NCI-H69 (cell line): Measurements from ENCODE around the gene ZNF205.
"Not testable (repeated sequence)": the region's sequence is repeated elsewhere in the genome, so short reads cannot be mapped to it uniquely, and the experiment has no call there.

Experiments used
- DNase-seq: peaks from one replicate; lab custom pipeline; 2025; lab: John Stamatoyannopoulos, UW

The ZNF205 gene

DNA sequence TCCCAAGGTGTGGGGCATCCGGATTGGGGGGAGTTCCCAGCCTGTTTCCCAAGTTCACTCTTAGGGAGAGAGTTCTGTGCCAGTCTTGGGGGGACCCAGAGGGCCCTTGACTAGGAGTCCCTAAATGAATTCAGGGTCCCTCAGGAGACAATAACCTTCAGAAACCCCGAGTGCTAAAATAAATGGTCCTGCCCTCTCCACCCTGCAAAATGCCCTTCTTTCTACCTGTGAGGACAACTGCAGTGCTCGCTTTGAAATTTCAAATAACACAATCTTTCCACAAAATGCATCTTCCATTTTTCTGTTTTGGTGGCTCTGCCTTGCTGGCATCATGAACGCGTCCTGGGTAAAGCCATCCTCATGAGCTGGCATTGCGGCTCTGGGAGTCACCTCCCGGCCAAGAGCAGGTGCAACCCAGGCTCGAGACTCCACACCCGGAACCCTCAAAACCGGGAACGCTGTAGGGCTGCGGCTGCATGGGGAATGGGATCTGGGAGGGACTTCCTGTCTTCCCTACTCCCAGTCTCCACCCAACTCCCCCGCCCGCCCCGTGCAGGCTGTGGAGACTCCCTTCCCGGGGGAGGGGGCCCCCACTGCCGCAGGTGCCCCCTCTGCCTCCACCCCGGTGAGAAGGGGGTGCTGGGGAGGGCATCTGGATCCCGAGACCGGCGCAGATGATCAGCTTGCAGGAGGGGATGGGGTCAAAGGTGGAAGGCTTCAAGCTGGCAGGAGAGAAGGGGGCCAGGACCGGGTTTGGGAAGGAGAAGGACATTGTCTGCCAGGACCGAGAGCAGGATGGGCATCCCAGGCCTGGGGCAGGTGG is at the start of gene ZNF205:
Gene ZNF205, plus strand, starts transcription at position 529 of the 823 bp plus-strand sequence. CDS start 845 bp downstream, outside the sequence.
- peak; percentile 94 for DNase-seq

DNA sequence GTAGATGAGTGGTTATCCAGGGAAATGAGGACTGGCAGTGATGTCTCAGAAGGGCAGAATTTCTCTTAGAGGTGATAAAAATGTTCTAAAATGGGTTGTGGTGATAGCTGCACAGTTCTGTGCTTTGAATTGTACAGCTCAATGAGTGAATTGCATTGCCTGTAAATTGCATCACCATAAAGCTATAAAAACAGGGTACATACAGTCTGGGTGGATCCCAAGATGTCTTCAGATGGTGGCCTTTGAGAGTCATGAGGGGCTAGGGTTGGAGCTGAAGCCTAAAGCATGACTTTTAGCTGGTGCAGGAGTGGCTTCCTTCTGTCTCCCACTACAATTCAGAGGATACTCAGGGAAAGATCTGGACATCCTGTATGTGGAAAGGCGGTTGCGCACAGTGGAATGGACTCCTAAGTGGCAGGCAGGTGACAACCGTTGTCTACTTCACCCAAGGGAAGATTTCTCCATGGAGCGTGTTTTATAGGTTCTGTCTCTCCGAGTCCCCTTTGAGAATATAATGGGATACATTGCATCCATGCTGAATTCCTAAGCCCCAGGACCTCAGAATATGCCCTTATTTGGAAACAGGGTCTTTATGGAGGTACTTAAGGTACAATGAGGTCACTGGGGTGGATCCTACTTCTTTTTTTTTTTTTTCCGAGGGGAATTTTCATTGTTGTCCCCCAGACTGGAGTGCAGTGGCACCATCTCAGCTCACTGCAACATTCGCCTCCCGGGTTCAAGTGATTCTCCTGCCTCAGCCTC is 48.6 kb upstream of the ZNF205 start:
- no peak for DNase-seq

DNA sequence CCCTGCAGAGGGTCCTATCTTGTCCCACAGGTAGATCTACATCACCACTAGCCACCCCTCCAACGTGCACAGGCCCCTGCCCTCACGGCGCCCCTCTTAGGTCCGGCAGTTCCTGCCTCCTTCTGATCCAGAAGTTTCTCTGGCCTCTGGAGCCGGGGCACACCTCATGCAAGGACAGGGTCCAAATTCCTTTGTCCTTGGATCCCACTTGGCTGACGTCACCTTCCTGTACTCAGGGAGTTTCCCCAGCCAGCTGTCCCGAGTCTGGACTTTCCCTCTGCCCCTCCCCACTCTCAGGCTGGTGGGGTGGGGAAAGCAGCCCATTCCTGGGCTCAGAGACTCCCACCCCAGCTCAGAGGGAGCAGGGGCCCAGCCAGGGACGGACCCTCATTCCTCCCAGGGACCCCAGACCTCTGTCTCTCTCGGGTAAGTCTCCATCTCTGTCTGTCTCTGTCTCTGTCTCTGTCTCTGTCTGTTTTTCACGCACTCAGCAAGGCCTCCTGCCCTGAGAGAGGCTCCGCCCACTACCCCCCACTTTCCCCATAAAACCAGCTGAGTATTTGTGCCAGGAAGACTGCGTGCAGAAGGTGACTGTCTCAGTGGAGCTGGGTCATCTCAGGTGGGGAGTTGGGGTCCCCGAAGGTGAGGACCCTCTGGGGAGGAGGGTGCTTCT is 47.2 kb upstream of the ZNF205 start, which contains the start of gene IL32:
Gene IL32, plus strand, starts transcription at position 572 of the 673 bp plus-strand sequence. CDS start 172 bp downstream, outside the sequence.
- DNase-seq, result peak; percentile 35

DNA sequence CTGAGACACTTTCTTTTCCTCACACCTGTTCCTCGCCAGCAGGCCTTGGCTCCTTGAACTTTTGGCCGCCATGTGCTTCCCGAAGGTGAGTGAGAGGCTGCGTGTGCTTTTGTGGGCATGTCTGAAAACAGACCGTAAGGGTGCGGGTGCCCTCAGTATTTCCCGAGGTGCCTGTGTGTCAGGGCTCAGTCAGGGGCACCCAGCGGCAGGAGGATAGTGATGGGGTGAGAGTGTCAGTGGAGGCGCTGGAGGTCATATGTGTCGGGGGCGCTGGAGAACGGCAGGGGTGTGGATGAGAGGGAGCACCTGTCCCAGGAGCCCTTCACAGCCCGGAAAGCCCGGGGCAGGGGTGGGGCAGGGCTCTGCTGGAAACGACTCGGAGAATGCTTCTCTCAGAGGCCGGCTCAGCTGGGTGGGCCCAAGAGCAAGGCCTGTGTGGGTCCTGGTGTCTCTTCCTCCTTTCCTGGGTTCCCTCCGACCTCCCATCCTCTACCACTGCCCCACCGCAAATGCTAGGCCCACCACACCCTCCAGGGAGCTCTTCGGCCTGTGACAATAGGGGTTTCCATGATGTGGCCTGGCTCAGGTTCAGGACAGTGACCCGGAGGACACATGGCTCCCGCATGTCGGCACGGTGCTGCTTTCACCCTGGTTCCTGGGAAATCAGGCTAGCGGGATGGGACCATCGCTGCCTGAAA is 46.5 kb upstream of the ZNF205 start:
- no peak for DNase-seq

DNA sequence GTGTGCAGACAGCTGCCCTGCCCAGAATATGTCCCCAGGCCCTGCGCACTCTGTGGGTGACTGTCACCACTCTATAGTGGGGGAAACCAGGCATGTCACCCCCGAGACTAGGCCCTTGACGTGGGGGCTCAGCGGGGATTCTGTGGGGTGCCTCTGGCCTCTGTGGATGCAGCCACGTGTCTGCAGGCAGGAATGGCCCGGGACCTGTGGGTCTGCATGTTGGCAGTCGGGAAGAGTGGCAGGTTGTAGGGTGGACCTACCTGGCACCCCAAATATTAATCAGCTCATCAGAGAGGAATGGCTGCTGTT is 46.0 kb upstream of the ZNF205 start:
- DNase-seq, result no peak

- DNase-seq, result no peak
These were observed 43.9 kb upstream of the ZNF205 start for GRCh38 chr16:3068487-3068886.

- DNase-seq, result not testable (repeated sequence)
These were observed 43.2 kb upstream of the ZNF205 start for GRCh38 chr16:3069146-3069545.

- DNase-seq, result no peak
These were observed 41.7 kb upstream of the ZNF205 start for GRCh38 chr16:3070608-3071111.

DNA sequence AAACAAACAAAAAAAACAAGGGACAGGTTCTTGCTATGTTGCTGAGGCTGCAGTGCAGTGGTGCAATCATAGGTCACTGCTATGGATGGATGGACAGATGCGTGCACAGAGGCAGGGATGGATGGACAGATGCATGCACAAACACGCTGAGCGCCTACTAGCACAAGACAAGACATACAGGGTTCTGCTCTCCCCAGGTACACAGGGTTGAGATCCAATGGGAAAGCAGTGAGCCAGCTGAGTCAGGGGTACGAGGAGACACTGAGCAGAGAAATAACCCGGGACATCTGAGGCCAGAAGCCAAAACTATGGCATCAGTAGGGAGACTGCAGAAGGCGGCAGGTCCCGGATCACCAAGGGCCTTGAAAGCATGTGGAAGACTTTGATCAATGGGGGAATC is 40.7 kb upstream of the ZNF205 start:
- no peak for DNase-seq

GRCh38 chr16:3072148-3072547 is 40.2 kb upstream of the ZNF205 start:
- not testable (repeated sequence) for DNase-seq

GRCh38 chr16:3072576-3073263 is 39.7 kb upstream of the ZNF205 start:
- not testable (repeated sequence) for DNase-seq

- DNase-seq, result no peak
These were observed 38.9 kb upstream of the ZNF205 start for GRCh38 chr16:3073448-3073847.

DNA sequence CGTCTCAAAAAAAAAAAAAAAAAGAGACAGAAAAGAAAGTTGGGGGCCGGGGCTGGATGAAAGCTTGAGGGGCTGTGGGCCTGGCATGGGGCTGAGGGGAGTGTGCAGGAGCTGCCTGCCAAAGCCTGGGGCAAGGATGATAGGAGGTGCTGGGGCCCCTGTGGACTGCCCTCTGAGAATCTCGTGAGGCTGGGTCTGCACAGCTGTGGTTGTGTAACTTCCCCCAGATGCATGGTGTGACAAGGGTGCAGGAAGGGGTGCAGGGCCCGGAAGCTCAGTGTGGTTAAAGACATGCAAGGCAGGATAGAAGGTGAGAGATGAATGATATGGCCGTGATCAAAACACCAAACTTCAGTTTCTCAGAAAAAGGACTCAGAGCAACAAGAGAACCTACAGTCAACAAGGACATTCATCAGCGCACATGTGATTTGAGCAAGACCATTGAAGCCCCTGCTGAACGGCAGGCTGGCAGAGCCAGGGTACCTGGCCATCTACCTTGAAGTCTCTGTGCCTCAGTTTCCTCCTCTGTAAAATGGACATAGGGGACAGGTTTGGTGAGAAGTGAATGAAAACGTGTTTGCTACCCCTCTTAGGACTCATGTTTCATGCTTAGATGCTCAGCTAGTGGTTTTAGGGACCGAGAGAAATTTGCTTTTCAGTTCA is 37.4 kb upstream of the ZNF205 start:
- DNase-seq, result no peak

DNA sequence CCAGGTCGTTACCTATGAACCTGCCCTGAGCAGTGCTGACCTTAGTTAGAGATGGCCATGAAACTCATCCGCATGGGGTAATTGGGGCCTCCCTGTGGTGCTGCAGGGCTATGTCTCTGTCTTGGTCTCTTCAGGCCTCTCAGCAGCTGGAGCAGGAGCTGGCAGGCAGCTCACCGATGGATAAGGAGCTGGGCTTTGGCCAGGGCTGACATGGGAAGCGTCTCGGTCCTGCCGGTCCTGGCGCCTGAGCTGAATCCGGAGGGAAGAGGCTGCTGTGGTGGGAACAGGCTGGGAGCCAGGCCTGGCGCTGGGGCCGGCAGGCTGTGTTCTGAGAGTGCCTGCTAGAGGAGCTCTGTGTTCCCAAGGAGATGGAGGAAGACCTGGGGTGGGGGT is 36.9 kb upstream of the ZNF205 start:
- DNase-seq, result no peak

GRCh38 chr16:3075946-3076345 is 36.4 kb upstream of the ZNF205 start:
- DNase-seq, result not testable (repeated sequence)

DNA sequence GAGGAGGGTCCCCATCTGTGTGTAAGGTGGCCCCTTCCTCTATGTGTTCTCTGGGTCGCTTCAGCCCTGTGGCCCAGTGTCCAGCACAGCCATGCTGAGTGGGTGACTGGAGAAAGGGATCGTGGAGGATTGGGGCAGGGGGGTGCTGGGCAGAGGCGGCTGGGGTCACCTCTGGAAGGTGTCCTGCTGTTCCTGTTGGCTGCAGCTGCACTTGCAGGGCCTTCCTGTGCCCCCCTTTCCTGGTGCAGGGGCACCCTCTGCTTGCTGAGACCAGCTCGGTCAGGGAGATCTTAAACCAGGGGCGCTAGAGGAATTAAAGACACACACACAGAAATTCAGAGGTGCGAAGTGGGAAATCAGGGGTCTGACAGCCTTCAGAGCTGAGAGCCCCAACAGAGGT is 35.8 kb upstream of the ZNF205 start:
- DNase-seq, result no peak

DNA sequence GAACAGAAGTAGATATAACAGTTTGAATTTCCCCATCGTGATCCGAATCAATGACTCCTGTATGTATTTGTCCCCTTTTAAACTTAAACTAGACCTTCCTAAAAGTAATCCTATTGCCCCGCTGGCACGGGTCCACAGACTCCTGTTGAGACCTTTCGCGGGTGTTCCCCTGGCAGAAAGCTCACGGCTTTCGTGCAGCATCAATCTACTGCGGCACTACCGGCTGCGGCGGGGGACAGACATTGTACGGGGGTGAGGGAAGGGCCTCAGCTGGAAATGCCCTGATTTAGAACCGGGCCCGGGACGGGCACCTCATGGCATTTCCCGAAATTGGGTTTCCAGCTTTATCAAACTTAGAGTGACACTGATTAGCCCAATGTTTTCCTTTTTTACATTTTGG is 32.4 kb upstream of the ZNF205 start:
- DNase-seq, result no peak

DNA sequence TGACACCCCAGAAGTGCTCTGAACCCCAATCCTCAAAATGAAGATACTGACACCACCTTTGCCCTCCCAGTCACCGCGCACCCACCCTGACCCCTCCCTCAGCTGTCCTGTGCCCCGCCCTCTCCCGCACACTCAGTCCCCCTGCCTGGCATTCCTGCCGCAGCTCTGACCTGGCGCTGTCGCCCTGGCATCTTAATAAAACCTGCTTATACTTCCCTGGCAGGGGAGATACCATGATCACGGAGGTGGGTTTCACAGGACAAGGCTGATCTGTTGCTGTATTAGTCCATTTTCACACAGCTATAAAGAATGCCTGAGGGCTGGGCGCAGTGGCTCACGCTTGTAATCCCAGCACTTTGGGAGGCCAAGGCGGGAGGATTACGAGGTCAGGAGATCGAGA is 30.4 kb upstream of the ZNF205 start:
- DNase-seq, result not testable (repeated sequence)

GRCh38 chr16:3083408-3083807 is 29.0 kb upstream of the ZNF205 start:
- DNase-seq, result not testable (repeated sequence)

GRCh38 chr16:3084491-3084890 is 27.9 kb upstream of the ZNF205 start:
- DNase-seq, result no peak
